ENCODE results near the gene FRMD4A. TPM values are rescaled to one million over a fixed set of nuclear protein-coding genes. Genes with fewer than 3 reads are reported as not detected.
"Not testable (repeated sequence)": the region's sequence is repeated elsewhere in the genome, so short reads cannot be mapped to it uniquely, and the experiment has no call there.

The FRMD4A gene
- total RNA-seq, 1 donor from 2014 or later: 42.3 TPM

- ATAC-seq: no peak
- intact Hi-C loops (cut with DNase I): no loop called here
- DNase-seq (ENCODE audit: missing footprints): no peak
Measured at GRCh38 chr10:14052931-14053330, 277.8 kb downstream of the FRMD4A start.

- DNase-seq (ENCODE audit: missing footprints) (no peak), ATAC-seq (no peak)
- intact Hi-C loops (cut with DNase I): no loop called here
Measured at GRCh38 chr10:14050598-14050997, 280.1 kb downstream of the FRMD4A start.

GRCh38 chr10:14048930-14049613 is 281.7 kb downstream of the FRMD4A start:
- intact Hi-C loops (cut with DNase I): no loop called here
- ATAC-seq (no peak), DNase-seq (ENCODE audit: missing footprints) (no peak)

- no peak for DNase-seq (ENCODE audit: missing footprints)
- intact Hi-C loops (cut with DNase I): no loop called here
- no peak for ATAC-seq
Measured at GRCh38 chr10:14047431-14047830, 283.3 kb downstream of the FRMD4A start.

GRCh38 chr10:14042051-14042450 is 288.7 kb downstream of the FRMD4A start:
- DNase-seq (ENCODE audit: missing footprints); ATAC-seq; intact Hi-C loops (cut with DNase I): not testable (repeated sequence)

GRCh38 chr10:14040787-14041631 is 289.7 kb downstream of the FRMD4A start:
- peak; percentile 41 for ATAC-seq
- intact Hi-C loops (cut with DNase I): no loop called here
- no peak for DNase-seq (ENCODE audit: missing footprints)

- ATAC-seq (peak; percentile 77), DNase-seq (ENCODE audit: missing footprints) (no peak)
- intact Hi-C loops (cut with DNase I): no loop called here
Measured at GRCh38 chr10:14039968-14040668, 290.6 kb downstream of the FRMD4A start.

- intact Hi-C loops (cut with DNase I): no loop called here
- ATAC-seq (no peak), DNase-seq (ENCODE audit: missing footprints) (no peak)
Measured at GRCh38 chr10:14036233-14036632, 294.5 kb downstream of the FRMD4A start.

GRCh38 chr10:14035506-14035905 is 295.2 kb downstream of the FRMD4A start:
- intact Hi-C loops (cut with DNase I): no loop called here
- DNase-seq (ENCODE audit: missing footprints) (no peak), ATAC-seq (no peak)

- DNase-seq (ENCODE audit: missing footprints) (no peak), ATAC-seq (peak; percentile 44)
Measured at GRCh38 chr10:14032406-14032998, 298.2 kb downstream of the FRMD4A start.

GRCh38 chr10:14026325-14026724 is 304.4 kb downstream of the FRMD4A start:
- intact Hi-C loops (cut with DNase I): no loop called here
- ATAC-seq (no peak), DNase-seq (ENCODE audit: missing footprints) (no peak)

More at GRCh38 chr10:14032406-14032998, 298.2 kb downstream of the FRMD4A start:
- intact Hi-C loops (cut with DNase I): no loop called here

GRCh38 chr10:14025283-14026189 is 305.2 kb downstream of the FRMD4A start:
- intact Hi-C loops (cut with DNase I): no loop called here
- DNase-seq (ENCODE audit: missing footprints) (no peak), ATAC-seq (no peak)

GRCh38 chr10:14024329-14025202 is 306.2 kb downstream of the FRMD4A start:
- intact Hi-C loops (cut with DNase I): no loop called here
- ATAC-seq: peak; percentile 45
- no peak for DNase-seq (ENCODE audit: missing footprints)

GRCh38 chr10:14023673-14024328 is 306.9 kb downstream of the FRMD4A start:
- ATAC-seq: no peak
- intact Hi-C loops (cut with DNase I): no loop called here

GRCh38 chr10:14022954-14023672 is 307.6 kb downstream of the FRMD4A start:
- DNase-seq (ENCODE audit: missing footprints): no peak
- ATAC-seq: no peak
- intact Hi-C loops (cut with DNase I): no loop called here

More at GRCh38 chr10:14023673-14024328, 306.9 kb downstream of the FRMD4A start:
- DNase-seq (ENCODE audit: missing footprints): no peak

- no peak for ATAC-seq
- DNase-seq (ENCODE audit: missing footprints): no peak
- intact Hi-C loops (cut with DNase I): no loop called here
Measured at GRCh38 chr10:14022052-14022451, 308.7 kb downstream of the FRMD4A start.

All from Right ventricle myocardium inferior (tissue), 1 donor.